ENCODE measurements around the gene FAS. TPM values are rescaled to one million over a fixed set of nuclear protein-coding genes. Genes with fewer than 3 reads are reported as not detected.

The FAS gene
- total RNA-seq (10 to 100 TPM; 80.0 to 82.8 TPM), total RNA-seq (114 to 127 reads per million in 2 donors)

DNA sequence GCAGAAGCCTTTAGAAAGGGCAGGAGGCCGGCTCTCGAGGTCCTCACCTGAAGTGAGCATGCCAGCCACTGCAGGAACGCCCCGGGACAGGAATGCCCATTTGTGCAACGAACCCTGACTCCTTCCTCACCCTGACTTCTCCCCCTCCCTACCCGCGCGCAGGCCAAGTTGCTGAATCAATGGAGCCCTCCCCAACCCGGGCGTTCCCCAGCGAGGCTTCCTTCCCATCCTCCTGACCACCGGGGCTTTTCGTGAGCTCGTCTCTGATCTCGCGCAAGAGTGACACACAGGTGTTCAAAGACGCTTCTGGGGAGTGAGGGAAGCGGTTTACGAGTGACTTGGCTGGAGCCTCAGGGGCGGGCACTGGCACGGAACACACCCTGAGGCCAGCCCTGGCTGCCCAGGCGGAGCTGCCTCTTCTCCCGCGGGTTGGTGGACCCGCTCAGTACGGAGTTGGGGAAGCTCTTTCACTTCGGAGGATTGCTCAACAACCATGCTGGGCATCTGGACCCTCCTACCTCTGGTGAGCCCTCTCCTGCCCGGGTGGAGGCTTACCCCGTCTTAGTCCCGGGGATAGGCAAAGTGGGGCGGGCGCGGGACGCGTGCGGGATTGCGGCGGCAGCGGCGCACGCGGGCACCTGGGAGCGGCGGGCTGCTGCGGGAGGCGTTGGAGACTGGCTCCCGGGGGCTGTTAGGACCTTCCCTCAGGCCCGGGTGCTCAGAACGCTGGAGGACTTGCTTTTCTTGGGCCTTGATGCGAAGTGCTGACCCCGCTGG, at the start of gene FAS:
TSS of gene FAS (plus strand) at position 415 of the 777 bp plus-strand sequence. CDS start at position 494, 79 bp downstream.
- Mint-ChIP-seq H3K4me1 (peaks cover 53% of the 10 kb centered on the region), H3K36me3 (ENCODE audit: low read depth) (peaks cover 3% of the 10 kb centered on the region), H3K4me3 (peak within 1 kb of the TSS; percentile 94), H3K27me3 (no peaks in the 10 kb centered on the region), H3K27ac (peak within 1 kb of the TSS; percentile 99)
- peak; percentile 71 to 82 (median 78) for DNase-seq
- peak; percentile 81 for ATAC-seq
- H3K9me3 ChIP-seq (ENCODE audit: control insufficient read depth, low read length, poor library complexity, severe bottlenecking), result no peaks in the 10 kb centered on the region

- DNase-seq (no peak), ATAC-seq (no peak)
- no peaks in the 10 kb centered on the region for H3K27me3 Mint-ChIP-seq
- peak overlapping the region; percentile 68 for H3K27ac Mint-ChIP-seq
- no peaks in the 10 kb centered on the region for H3K9me3 ChIP-seq (ENCODE audit: control insufficient read depth, low read length, poor library complexity, severe bottlenecking)
- peaks cover 11% of the 10 kb centered on the region for H3K36me3 Mint-ChIP-seq (ENCODE audit: low read depth)
- H3K4me3 Mint-ChIP-seq, result no peak overlapping the region
- H3K4me1 Mint-ChIP-seq, result peaks cover 13% of the 10 kb centered on the region
Measured at GRCh38 chr10:88941026-88941425, 49.6 kb upstream of the FAS start.

DNA sequence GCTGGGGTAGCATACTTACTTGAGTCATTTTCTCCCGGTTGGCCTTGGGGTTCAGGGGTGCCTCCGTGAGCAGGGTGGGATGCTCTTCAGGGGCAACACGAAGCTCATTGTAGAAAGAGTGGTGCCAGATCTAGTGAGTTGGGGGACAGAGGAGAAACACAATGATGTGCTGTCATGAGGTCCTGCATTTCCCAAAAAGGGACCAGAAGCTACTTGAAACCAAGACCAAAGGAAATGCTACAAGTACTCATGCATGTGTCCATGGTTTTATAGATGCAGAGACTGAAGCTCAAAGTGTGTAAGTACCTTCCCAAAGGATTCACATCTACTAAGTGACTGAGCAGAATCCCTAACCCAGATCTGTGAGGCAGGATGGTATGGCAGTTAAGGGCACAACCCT, 46.8 kb upstream of the FAS start:
- DNase-seq, result no peak
- no peak overlapping the region for H3K27ac Mint-ChIP-seq
- no peak for ATAC-seq
- H3K36me3 Mint-ChIP-seq (ENCODE audit: low read depth), result peaks cover 8% of the 10 kb centered on the region
- no peak overlapping the region for H3K4me3 Mint-ChIP-seq
- H3K9me3 ChIP-seq (ENCODE audit: control insufficient read depth, low read length, poor library complexity, severe bottlenecking), result no peaks in the 10 kb centered on the region
- H3K4me1 Mint-ChIP-seq, result peaks cover 8% of the 10 kb centered on the region
- H3K27me3 Mint-ChIP-seq, result no peaks in the 10 kb centered on the region

GRCh38 chr10:88944813-88945212, 45.8 kb upstream of the FAS start:
- H3K4me1 Mint-ChIP-seq, result peaks cover 6% of the 10 kb centered on the region
- no peaks in the 10 kb centered on the region for H3K27me3 Mint-ChIP-seq
- H3K9me3 ChIP-seq (ENCODE audit: control insufficient read depth, low read length, poor library complexity, severe bottlenecking), result no peaks in the 10 kb centered on the region
- H3K27ac Mint-ChIP-seq, result no peak overlapping the region
- DNase-seq (no peak), ATAC-seq (no peak)
- H3K36me3 Mint-ChIP-seq (ENCODE audit: low read depth), result peaks cover 8% of the 10 kb centered on the region
- H3K4me3 Mint-ChIP-seq, result no peak overlapping the region

DNA sequence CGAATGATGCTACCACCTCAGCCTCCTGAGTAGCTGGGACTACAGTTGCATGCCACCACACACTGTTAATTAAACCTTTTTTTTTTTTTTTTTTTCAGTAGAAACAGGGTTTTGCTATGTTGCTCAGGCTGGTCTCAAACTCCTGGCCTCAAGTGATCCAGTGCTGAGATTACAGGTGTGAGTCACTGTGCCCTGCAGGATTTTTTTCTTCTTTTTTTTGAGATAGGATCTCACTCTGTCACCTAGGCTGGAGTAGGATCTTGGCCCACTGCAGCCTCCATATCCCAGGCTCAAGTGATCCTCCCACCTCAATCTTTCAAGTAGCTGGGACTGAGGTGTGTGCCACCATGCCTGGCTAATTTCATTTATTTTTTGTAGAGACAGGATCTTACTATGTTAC, 44.4 kb upstream of the FAS start:
- no peak for ATAC-seq
- H3K4me3 Mint-ChIP-seq, result no peak overlapping the region
- H3K27me3 Mint-ChIP-seq, result no peaks in the 10 kb centered on the region
- H3K36me3 Mint-ChIP-seq (ENCODE audit: low read depth), result peaks cover 6% of the 10 kb centered on the region
- H3K9me3 ChIP-seq (ENCODE audit: control insufficient read depth, low read length, poor library complexity, severe bottlenecking), result no peaks in the 10 kb centered on the region
- no peak for DNase-seq
- peaks cover 7% of the 10 kb centered on the region for H3K4me1 Mint-ChIP-seq
- H3K27ac Mint-ChIP-seq, result peak overlapping the region; percentile 24

- Mint-ChIP-seq H3K4me1 (peaks cover 8% of the 10 kb centered on the region), H3K36me3 (ENCODE audit: low read depth) (no peaks in the 10 kb centered on the region), H3K27me3 (no peaks in the 10 kb centered on the region), H3K27ac (no peak overlapping the region), H3K4me3 (no peak overlapping the region)
- DNase-seq (no peak), ATAC-seq (no peak)
- H3K9me3 ChIP-seq (ENCODE audit: control insufficient read depth, low read length, poor library complexity, severe bottlenecking), result no peaks in the 10 kb centered on the region
Measured at GRCh38 chr10:88946965-88947590, 43.5 kb upstream of the FAS start.

DNA sequence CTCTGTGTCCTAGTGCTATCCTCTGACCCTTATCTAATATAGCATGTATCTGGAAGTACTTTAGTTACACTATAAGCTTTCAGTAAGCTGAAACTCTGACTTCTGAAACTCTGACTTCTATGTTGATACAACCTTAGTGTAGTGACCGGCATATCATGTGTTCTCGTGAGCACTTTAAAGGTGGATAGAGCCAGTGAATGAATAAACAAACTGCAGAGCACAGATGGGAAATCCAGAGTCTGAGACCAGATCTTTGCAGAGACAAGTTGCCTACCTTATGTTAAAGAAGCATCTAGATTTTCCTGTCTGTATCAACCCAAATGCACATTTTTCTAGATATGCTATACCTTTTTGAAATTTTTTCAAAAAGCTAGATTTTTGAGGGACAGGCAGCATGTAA, 41.5 kb upstream of the FAS start:
- ATAC-seq (no peak), DNase-seq (no peak)
- H3K27me3 Mint-ChIP-seq, result no peaks in the 10 kb centered on the region
- H3K4me1 Mint-ChIP-seq, result peaks cover 12% of the 10 kb centered on the region
- H3K36me3 Mint-ChIP-seq (ENCODE audit: low read depth), result no peaks in the 10 kb centered on the region
- H3K9me3 ChIP-seq (ENCODE audit: control insufficient read depth, low read length, poor library complexity, severe bottlenecking), result no peaks in the 10 kb centered on the region
- H3K4me3 Mint-ChIP-seq, result no peak overlapping the region
- H3K27ac Mint-ChIP-seq, result no peak overlapping the region

DNA sequence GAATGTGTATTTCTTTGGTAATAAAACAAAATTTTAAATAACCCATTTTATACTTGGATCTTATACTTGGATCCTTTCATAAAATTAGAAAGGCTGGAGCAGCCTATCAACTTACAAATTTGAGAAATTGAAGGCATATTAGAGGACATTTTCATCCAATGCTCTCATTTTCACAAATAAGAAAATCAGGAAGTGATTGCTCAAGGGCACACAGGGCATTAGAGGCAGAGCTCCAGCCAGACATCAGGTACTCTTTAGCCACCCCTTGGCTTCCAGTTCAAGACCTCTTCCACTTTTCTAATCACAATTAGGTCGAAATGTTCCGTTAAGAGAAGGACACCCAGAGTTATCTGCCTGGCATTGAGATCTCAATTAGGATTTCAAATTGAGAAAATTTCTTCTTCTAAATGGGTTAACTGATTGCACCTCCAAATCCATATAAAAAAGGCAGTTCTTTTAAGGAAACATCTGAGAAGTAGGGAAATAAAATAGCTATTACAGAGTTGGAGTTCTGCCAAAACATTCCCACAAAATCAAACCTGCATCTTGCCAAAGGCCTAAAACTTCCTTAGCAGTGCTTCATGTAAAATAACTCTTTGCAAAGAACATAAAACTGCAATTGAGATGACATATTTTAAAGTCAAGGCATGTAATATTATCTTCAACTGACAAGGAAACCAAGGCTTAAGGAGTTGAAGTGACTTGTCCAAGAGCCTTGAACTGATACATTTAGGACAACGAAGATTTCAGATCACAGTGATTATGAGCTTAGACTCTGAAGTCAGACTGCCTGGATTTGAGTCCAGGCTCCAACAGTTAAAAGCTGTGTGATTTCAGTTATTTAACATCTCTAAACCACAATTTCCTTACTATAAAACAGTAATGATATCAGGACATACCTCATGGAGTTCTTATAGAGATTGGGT, 40.4 kb upstream of the FAS start:
- DNase-seq (no peak), ATAC-seq (no peak)
- H3K9me3 ChIP-seq (ENCODE audit: control insufficient read depth, low read length, poor library complexity, severe bottlenecking), result no peaks in the 10 kb centered on the region
- Mint-ChIP-seq H3K27ac (no peak overlapping the region), H3K4me3 (no peak overlapping the region), H3K36me3 (ENCODE audit: low read depth) (no peaks in the 10 kb centered on the region), H3K27me3 (no peaks in the 10 kb centered on the region), H3K4me1 (peaks cover 9% of the 10 kb centered on the region)

DNA sequence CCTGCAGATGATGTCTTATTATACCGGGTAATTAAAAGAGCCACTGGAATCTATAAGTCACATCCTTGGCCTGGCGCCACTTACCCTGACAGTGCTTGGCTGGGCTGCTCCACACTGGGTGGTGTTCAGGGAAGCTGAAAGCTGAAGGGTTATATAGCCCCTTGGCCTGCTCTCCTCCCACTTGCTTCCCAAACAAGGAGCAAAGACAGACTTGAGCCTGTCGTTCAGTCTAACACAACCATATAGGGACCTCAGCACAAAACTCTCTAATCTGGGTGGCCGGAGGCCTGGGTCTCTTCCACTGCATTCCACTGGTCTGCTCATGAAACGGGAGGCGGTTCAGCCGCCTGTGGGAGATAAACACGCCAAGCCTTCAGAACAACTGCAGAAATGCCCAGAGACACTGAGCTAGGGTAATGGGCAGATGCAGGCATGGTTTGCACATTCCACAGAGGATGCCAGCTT, 37.9 kb upstream of the FAS start, which contains the start of gene ACTA2:
TSS of gene ACTA2 (minus strand) at position 127 of the 465 bp plus-strand sequence. CDS start 3,843 bp downstream, outside the sequence.
- ATAC-seq (no peak), DNase-seq (no peak)
- Mint-ChIP-seq H3K36me3 (ENCODE audit: low read depth) (no peaks in the 10 kb centered on the region), H3K27me3 (no peaks in the 10 kb centered on the region), H3K27ac (no peak within 1 kb of the TSS), H3K4me1 (peaks cover 9% of the 10 kb centered on the region), H3K4me3 (no peak within 1 kb of the TSS)
- no peaks in the 10 kb centered on the region for H3K9me3 ChIP-seq (ENCODE audit: control insufficient read depth, low read length, poor library complexity, severe bottlenecking)

DNA sequence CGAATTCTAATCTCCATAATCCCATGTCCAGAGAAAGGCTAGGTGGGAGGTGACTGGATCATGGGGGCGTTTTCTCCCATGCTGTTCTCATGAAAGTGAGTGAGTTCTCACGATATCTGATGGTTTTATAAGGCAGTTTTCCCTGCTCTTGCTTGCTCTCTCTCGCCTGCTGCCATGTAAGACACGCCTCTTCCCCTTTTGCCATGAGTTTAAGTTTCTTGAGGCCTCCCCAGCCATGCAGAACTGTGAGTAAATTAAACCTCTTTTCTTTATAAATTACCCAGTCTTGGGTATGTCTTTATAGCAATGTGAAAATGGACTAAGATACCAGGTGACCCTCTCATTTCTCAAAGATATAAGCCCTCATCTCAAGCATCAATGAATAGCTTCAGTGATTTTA, 36.9 kb upstream of the FAS start:
- no peak overlapping the region for H3K27ac Mint-ChIP-seq
- no peak overlapping the region for H3K4me3 Mint-ChIP-seq
- no peaks in the 10 kb centered on the region for H3K27me3 Mint-ChIP-seq
- no peak for ATAC-seq
- peaks cover 9% of the 10 kb centered on the region for H3K4me1 Mint-ChIP-seq
- DNase-seq, result no peak
- H3K9me3 ChIP-seq (ENCODE audit: control insufficient read depth, low read length, poor library complexity, severe bottlenecking), result no peaks in the 10 kb centered on the region
- no peaks in the 10 kb centered on the region for H3K36me3 Mint-ChIP-seq (ENCODE audit: low read depth)

DNA sequence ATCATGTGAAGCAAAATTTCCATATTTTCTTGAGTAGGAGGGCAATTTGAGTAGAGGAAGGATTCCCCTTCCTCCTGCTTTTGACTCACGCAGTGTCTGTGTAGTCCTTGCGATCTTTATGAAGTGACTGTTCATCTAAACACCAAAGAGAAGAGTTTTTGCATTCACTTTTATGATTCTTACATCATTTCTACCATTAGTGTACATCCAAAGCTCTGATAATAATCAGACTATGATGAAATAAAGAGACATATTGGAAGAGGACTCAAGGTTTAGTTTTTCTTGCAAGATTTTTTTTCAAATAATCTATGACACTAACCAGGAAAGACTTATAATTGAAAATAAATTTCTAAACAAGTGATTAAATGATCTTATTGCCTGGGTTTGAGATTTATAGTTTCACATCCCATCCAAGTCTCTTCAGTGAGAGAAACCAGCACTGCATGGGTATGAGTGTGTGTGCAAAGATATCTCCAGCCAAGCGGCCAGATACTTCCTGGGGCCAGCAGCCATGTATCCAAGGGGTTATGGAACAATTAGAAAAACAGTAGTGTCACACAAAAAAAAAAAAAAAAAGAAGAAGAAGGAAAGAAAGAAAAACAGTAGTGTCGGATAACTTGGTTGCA, 36.0 kb upstream of the FAS start:
- Mint-ChIP-seq H3K4me1 (peaks cover 9% of the 10 kb centered on the region), H3K27ac (no peak overlapping the region), H3K27me3 (no peaks in the 10 kb centered on the region), H3K4me3 (no peak overlapping the region), H3K36me3 (ENCODE audit: low read depth) (no peaks in the 10 kb centered on the region)
- ATAC-seq (no peak), DNase-seq (no peak)
- H3K9me3 ChIP-seq (ENCODE audit: control insufficient read depth, low read length, poor library complexity, severe bottlenecking), result no peaks in the 10 kb centered on the region

DNA sequence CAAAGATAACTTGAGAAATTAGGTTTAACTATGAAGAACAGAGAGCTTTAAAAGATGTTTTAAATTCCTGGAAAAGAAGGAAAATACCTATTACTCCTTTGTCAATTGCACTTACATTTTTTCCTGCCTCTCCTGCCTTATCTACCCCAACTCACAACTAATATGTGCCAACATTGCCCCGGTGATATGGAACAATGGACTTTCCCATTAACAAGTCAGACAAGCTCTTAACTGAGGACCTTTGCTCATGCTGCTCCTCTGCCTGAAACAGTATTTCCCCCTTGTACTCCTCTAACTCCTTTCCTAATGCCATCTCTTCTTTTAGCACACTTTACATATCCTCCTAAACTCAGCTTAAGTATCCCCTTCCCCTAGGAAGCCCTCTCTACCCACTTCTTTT, 33.2 kb upstream of the FAS start:
- ATAC-seq (no peak), DNase-seq (no peak)
- peaks cover 16% of the 10 kb centered on the region for H3K4me1 Mint-ChIP-seq
- H3K27me3 Mint-ChIP-seq, result no peaks in the 10 kb centered on the region
- H3K27ac Mint-ChIP-seq, result no peak overlapping the region
- no peaks in the 10 kb centered on the region for H3K36me3 Mint-ChIP-seq (ENCODE audit: low read depth)
- no peak overlapping the region for H3K4me3 Mint-ChIP-seq
- no peaks in the 10 kb centered on the region for H3K9me3 ChIP-seq (ENCODE audit: control insufficient read depth, low read length, poor library complexity, severe bottlenecking)
